ENCODE measurements around the gene SAFB. TPM values are rescaled to one million over a fixed set of nuclear protein-coding genes. Genes with fewer than 3 reads are reported as not detected.

SAFB gene
- total and polyA plus RNA-seq, 2 of the 13 experiments (the other 11 are each of a cell fraction or from before 2014, with no cell fraction given) = 21.0 to 28.4 TPM

- H3K27me3 ChIP-seq (ENCODE audit: control insufficient read depth in 1 of 2, insufficient read depth in 2 of 2, low read length in 2 of 2) = no peaks in the 10 kb centered on the region
- in situ Hi-C loops (cut with HindIII; ENCODE audit: extremely low pct_ligation_motif_present, low pct_unique_long_range_greater_than_20kb) = loop anchor here (5.0 kb wide), 1 partner anchor 33 kb away; no protein-coding TSS in a partner anchor
- no peak for ATAC-seq
- no peaks in the 10 kb centered on the region for H3K9me3 ChIP-seq (ENCODE audit: low read length)
- no peak overlapping the region for H3K9ac ChIP-seq (ENCODE audit: insufficient read depth, low read depth, low read length)
- no peak for DNase-seq (ENCODE audit: low spot score)
- intact Hi-C loops (cut with micrococcal nuclease; ENCODE audit: unreplicated experiment) = no loop called here
- H3K36me3 ChIP-seq (replicated peaks in 1 of 2; ENCODE audit: control insufficient read depth in 1 of 2, insufficient read depth in 2 of 2, low read length in 2 of 2) = no peaks in the 10 kb centered on the region
- no peak for FAIRE-seq
- no peaks in the 10 kb centered on the region for H3K79me2 ChIP-seq (ENCODE audit: insufficient read depth, low read length)
- WGBS (ENCODE audit: low lambda C conversion rate) = 63% methylated on average over 6 of the region's 6 CpGs
- H3K27ac ChIP-seq (ENCODE audit: extremely low read length, insufficient read depth, low read length) = no peak overlapping the region
- H4K20me1 ChIP-seq (ENCODE audit: insufficient read depth, low read length) = no peaks in the 10 kb centered on the region
- POLR2A ChIA-PET = no interaction called here
- no peak overlapping the region for H3K4me3 ChIP-seq (replicated peaks in 1 of 3; ENCODE audit: insufficient read depth in 1 of 3, low read depth in 2 of 3, low read length in 3 of 3)
- no peak overlapping the region for H2AFZ ChIP-seq (ENCODE audit: low read length)
- CTCF ChIA-PET (ENCODE audit: low intra/inter-chr PET ratio, low total read pairs) = no interaction called here
- H3K4me1 ChIP-seq (ENCODE audit: insufficient read depth, low read length) = peaks cover 15% of the 10 kb centered on the region
- no peak for TF ChIP-seq ZNF331 (CRISPR knock-in tag; IDR thresholded peaks at IDR 0.05)
- no peak for TF ChIP-seq KLF15 (CRISPR knock-in tag; IDR thresholded peaks at IDR 0.05; ENCODE audit: borderline replicate concordance)
- TF ChIP-seq PAX8 (CRISPR knock-in tag; IDR thresholded peaks at IDR 0.05; ENCODE audit: borderline replicate concordance) = no peak
- no peak for TF ChIP-seq ZNF280D (CRISPR knock-in tag; IDR thresholded peaks at IDR 0.05)
- no peak for TF ChIP-seq KDM6A (CRISPR knock-in tag; IDR thresholded peaks at IDR 0.05; ENCODE audit: low read depth)
- no peak for TF ChIP-seq ZNF713 (CRISPR knock-in tag; IDR thresholded peaks at IDR 0.05)
- TF ChIP-seq RFXANK (CRISPR knock-in tag; IDR thresholded peaks at IDR 0.05) = no peak
- no TSS peak for BruUV-seq (replicated peaks)
- no peak overlapping the region for H3K4me2 ChIP-seq (ENCODE audit: low read depth, low read length)
Observed at GRCh38 chr19:5575590-5575989, 47.3 kb upstream of the SAFB start.
